Fibroblast of lung (primary cell): ENCODE results near the gene DNAH14.

Experiments used
- CTCF ChIP-seq, 2 donors: IDR thresholded peaks in 1 of 2; conservative IDR thresholded peaks in 1 of 2; 1 replicate in 1 of 2; 2 replicates in 1 of 2; pipeline ENCODE4 v1.5.1; 2011 to 2012; ENCODE audit warnings: low read length in 2 of 2, control low read depth in 1 of 2, inconsistent platforms in 1 of 2, low read depth in 1 of 2, mild to moderate bottlenecking in 1 of 2
- EZH2 ChIP-seq: IDR thresholded peaks from 2 replicates; pipeline ENCODE4 v1.5.1; 2012; ENCODE audit warnings: low read length, control low read depth, mild to moderate bottlenecking; ENCODE audit errors: missing control alignments

GRCh38 chr1:224896130-224896781 lies 33.2 kb upstream of the DNAH14 start:
- TF ChIP-seq CTCF (conservative IDR thresholded peaks at IDR 0.05 in 1 of 2, IDR thresholded peaks at IDR 0.05 in 1 of 2; ENCODE audit: low read depth in 1 of 2, low read length in 2 of 2) (no peak), EZH2 (no peak)
